ENCODE measurements around the gene TRIO.

DNA sequence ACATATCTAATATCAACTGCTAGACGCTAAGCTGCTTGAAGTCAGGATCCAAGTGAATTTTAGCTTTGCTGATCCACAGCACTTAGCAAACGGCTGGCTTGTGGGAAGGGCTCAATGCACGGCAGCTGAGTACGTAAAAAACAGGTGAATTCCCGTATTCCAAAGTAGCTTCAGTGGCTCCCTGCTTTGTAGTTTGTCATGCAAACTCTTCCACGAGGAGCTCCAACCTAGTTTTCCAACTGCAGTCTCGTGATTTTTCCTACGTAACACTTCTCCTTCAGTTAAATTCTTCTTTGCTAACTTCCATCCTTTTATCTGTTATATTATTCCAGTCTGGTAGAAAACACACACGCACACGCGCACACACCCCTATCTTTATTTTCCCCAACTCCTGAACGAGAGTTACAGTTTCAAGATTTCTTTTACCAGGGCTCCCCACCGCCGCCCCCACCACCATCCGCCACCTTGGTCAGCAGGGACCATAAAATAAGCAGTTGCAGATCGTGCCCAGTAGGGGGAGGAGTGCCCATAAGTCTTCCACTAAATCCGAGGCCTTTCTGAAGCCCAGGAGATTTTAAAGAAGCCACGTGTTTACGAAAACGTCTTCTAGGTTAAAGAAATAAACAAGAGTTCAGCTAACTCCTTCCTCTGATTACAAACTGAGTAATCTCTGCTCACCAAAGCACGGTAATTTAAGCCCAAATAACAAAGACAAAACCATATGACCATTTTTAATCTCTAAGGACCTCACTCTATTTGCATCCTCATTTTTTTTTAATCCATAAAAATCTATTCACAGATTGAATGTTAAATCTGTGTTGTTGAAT lies 34.8 kb upstream of the TRIO start:
- no peak for TF ChIP-seq YY1 (IDR thresholded peaks at IDR 0.05; ENCODE audit: insufficient read depth, insufficient read length)
- no peak for TF ChIP-seq ZNF274 (IDR thresholded peaks at IDR 0.05; ENCODE audit: low read depth, low read length)
